GOT3 (cell line): Measurements from ENCODE around the gene ANKS6.

Experiments
- DNase-seq: peaks from one replicate; lab custom pipeline; 2025; ENCODE audit warnings: mixed read lengths; lab: John Stamatoyannopoulos, UW

ANKS6 gene

GRCh38 chr9:98772364-98773155 lies 23.8 kb downstream of the ANKS6 start:
- DNase-seq: no peak

- no peak for DNase-seq
Measured at GRCh38 chr9:98771209-98771874, 25.0 kb downstream of the ANKS6 start.

GRCh38 chr9:98770717-98771116 lies 25.6 kb downstream of the ANKS6 start:
- DNase-seq: no peak

- DNase-seq: no peak
Measured at GRCh38 chr9:98768344-98768743, 28.0 kb downstream of the ANKS6 start.

GRCh38 chr9:98767915-98768314 lies 28.4 kb downstream of the ANKS6 start:
- no peak for DNase-seq

GRCh38 chr9:98767196-98767595 lies 29.2 kb downstream of the ANKS6 start:
- no peak for DNase-seq

- no peak for DNase-seq
Measured at GRCh38 chr9:98766586-98766985, 29.8 kb downstream of the ANKS6 start.

- no peak for DNase-seq
Measured at GRCh38 chr9:98765256-98765655, 31.1 kb downstream of the ANKS6 start.

GRCh38 chr9:98763986-98764745 lies 32.2 kb downstream of the ANKS6 start:
- DNase-seq: no peak

- no peak for DNase-seq
Measured at GRCh38 chr9:98760231-98760630, 36.1 kb downstream of the ANKS6 start.

GRCh38 chr9:98755006-98755618 lies 41.2 kb downstream of the ANKS6 start:
- DNase-seq: no peak

- DNase-seq: no peak
Measured at GRCh38 chr9:98751210-98751609, 45.1 kb downstream of the ANKS6 start.

- DNase-seq: no peak
Measured at GRCh38 chr9:98750364-98751060, 45.8 kb downstream of the ANKS6 start.

- no peak for DNase-seq
Measured at GRCh38 chr9:98747476-98747875, 48.9 kb downstream of the ANKS6 start.

GRCh38 chr9:98745470-98745869 lies 50.9 kb downstream of the ANKS6 start:
- DNase-seq: no peak

- no peak for DNase-seq
Measured at GRCh38 chr9:98743818-98744611, 52.3 kb downstream of the ANKS6 start.

- DNase-seq: no peak
Measured at GRCh38 chr9:98743329-98743728, 53.0 kb downstream of the ANKS6 start.

GRCh38 chr9:98742325-98743280 lies 53.8 kb downstream of the ANKS6 start:
- no peak for DNase-seq

- DNase-seq: no peak
Measured at GRCh38 chr9:98740226-98740881, 56.0 kb downstream of the ANKS6 start.
